HepG2 (cell line): ENCODE results near the gene EMILIN1. TPM values are rescaled to one million over a fixed set of nuclear protein-coding genes. Genes with fewer than 3 reads are reported as not detected.
A peak's percentile ranks its signal among the peaks of the same experiment; 100 is the strongest.

Experiments
- BORCS8-MEF2B ChIP-seq: sonication (generic); formaldehyde crosslinking; IDR thresholded peaks from 2 replicates; pipeline ENCODE4 v1.8.0; 2022; ENCODE audit warnings: mild to moderate bottlenecking, missing genetic modification reagents
- BRCA1 ChIP-seq: sonication (generic); formaldehyde crosslinking; IDR thresholded peaks from 2 replicates; pipeline ENCODE4 v1.4.0; 2020; ENCODE audit warnings: missing genetic modification reagents
- ESRRA ChIP-seq: sonication (generic); formaldehyde crosslinking; IDR thresholded peaks from 2 replicates; pipeline ENCODE4 v1.5.1; 2020; ENCODE audit warnings: mild to moderate bottlenecking, low read depth, missing genetic modification reagents
- FOXK2 ChIP-seq: fragments of 450-650 bp; IDR thresholded peaks from 2 replicates; pipeline ENCODE4 v1.6.1; 2016
- FOXM1 ChIP-seq: sonication (generic); formaldehyde crosslinking; IDR thresholded peaks from 2 replicates; pipeline ENCODE4 v1.5.0; 2020; ENCODE audit warnings: missing genetic modification reagents
- GPBP1L1 ChIP-seq: sonication (generic); formaldehyde crosslinking; IDR thresholded peaks from 2 replicates; pipeline ENCODE4 v1.5.0; 2020; ENCODE audit warnings: mild to moderate bottlenecking, missing genetic modification reagents
- HES4 ChIP-seq: sonication (generic); formaldehyde crosslinking; IDR thresholded peaks from 2 replicates; pipeline ENCODE4 v1.9.0; 2021; ENCODE audit warnings: mild to moderate bottlenecking, missing genetic modification reagents, borderline replicate concordance
- MIER2 ChIP-seq: IDR thresholded peaks from 2 replicates; pipeline ENCODE4 v1.6.1; 2016; ENCODE audit warnings: missing biosample characterization, missing genetic modification reagents
- NKX3-1 ChIP-seq: sonication (generic); formaldehyde crosslinking; IDR thresholded peaks from 2 replicates; pipeline ENCODE4 v1.5.0; 2020; ENCODE audit warnings: missing genetic modification reagents
- PCBP2 ChIP-seq: fragments of 200-400 bp; formaldehyde crosslinking; optimal IDR thresholded peaks from 2 replicates; pipeline ENCODE3; 2018; ENCODE audit warnings: low read length, low read depth; ENCODE audit not compliant: poor library complexity, severe bottlenecking
- RFX3 ChIP-seq: IDR thresholded peaks from 2 replicates; pipeline ENCODE4 v1.6.1; 2016; ENCODE audit warnings: missing biosample characterization, missing genetic modification reagents
- SKIL ChIP-seq: sonication (generic); formaldehyde crosslinking; IDR thresholded peaks from 2 replicates; pipeline ENCODE4 v1.8.0; 2022; ENCODE audit warnings: missing genetic modification reagents, mild to moderate bottlenecking, moderate library complexity, borderline replicate concordance
- TMF1 ChIP-seq: sonication (generic); formaldehyde crosslinking; IDR thresholded peaks from 2 replicates; pipeline ENCODE4 v1.8.1; 2022; ENCODE audit warnings: low read depth, missing genetic modification reagents
- ZBTB38 ChIP-seq: sonication (generic); formaldehyde crosslinking; IDR thresholded peaks from 2 replicates; pipeline ENCODE4 v1.5.1; 2020; ENCODE audit warnings: mild to moderate bottlenecking, missing genetic modification reagents
- ZC3H13 ChIP-seq: sonication (generic); formaldehyde crosslinking; IDR thresholded peaks from 2 replicates; pipeline ENCODE4 v1.8.1; 2023; ENCODE audit warnings: mild to moderate bottlenecking, missing genetic modification reagents, moderate library complexity
- ZFAT ChIP-seq: sonication (generic); formaldehyde crosslinking; conservative IDR thresholded peaks from 2 replicates; pipeline ENCODE4 v1.8.1; 2023; ENCODE audit warnings: missing genetic modification reagents, inconsistent platforms
- ZKSCAN5 ChIP-seq: sonication (generic); formaldehyde crosslinking; IDR thresholded peaks from 2 replicates; pipeline ENCODE4 v1.5.1; 2020; ENCODE audit warnings: mild to moderate bottlenecking, missing genetic modification reagents
- ZNF333 ChIP-seq: sonication (generic); formaldehyde crosslinking; IDR thresholded peaks from 2 replicates; pipeline ENCODE4 v1.4.0; 2020; ENCODE audit warnings: mild to moderate bottlenecking, missing genetic modification reagents, borderline replicate concordance
- ZNF543 ChIP-seq: sonication (generic); formaldehyde crosslinking; IDR thresholded peaks from 2 replicates; pipeline ENCODE4 v1.4.0; 2020; ENCODE audit warnings: mild to moderate bottlenecking, missing genetic modification reagents
- ZNF747 ChIP-seq: sonication (generic); formaldehyde crosslinking; IDR thresholded peaks from 2 replicates; pipeline ENCODE4 v1.8.1; 2023; ENCODE audit warnings: missing genetic modification reagents, mild to moderate bottlenecking, borderline replicate concordance
- polyA plus RNA-seq, 8 experiments: library from polyadenylated mRNA; depleted of rRNA in 3 of 8; stranded (reverse) in 7 of 8; unstranded in 1 of 8; fragments of >200 nt; fragmentation: Illumina TruSeq in 4 of 8; extraction: Trizol in 4 of 8; gene quantifications; 2 replicates each; pipeline versions ENCODE4 v1.2.1 to v1.2.3, GENCODE V29; 2011 to 2016; ENCODE audit warnings: low read depth in 4 of 8, missing spikeins in 1 of 8, mixed read lengths in 1 of 8; ENCODE audit not compliant: insufficient read depth in 1 of 8
- total RNA-seq, 5 experiments: library from RNA; depleted of rRNA; stranded (reverse); fragments of >200 nt; fragmentation: Illumina TruSeq; extraction: Trizol; gene quantifications; 2 replicates each; pipeline ENCODE4 v1.2.3, GENCODE V29; 2016; ENCODE audit warnings: low read depth in 1 of 5
- TF ChIP-seq, protein P1 (sequence below): fragments of 450-650 bp; IDR thresholded peaks from 2 replicates; pipeline ENCODE4 v1.6.1; 2017; ENCODE audit warnings: mild to moderate bottlenecking

The EMILIN1 gene
- total and polyA plus RNA-seq, 2 of the 13 experiments (the other 11 are each of a cell fraction or from before 2014, with no cell fraction given): 8.1 to 9.7 TPM

GRCh38 chr2:27133905-27134780 is 55.7 kb downstream of the EMILIN1 start, which contains the start of gene PREB (continued):
- TF ChIP-seq ZNF333 (CRISPR knock-in tag) (peak; percentile 93), ZKSCAN5 (CRISPR knock-in tag) (no peak; the same call in 1 of the 2 replicates), GPBP1L1 (CRISPR knock-in tag) (no peak), PCBP2 (no peak), FOXM1 (no peak), MIER2 (CRISPR knock-in tag) (no peak), ESRRA (no peak), BRCA1 (CRISPR knock-in tag) (no peak), RFX3 (CRISPR knock-in tag) (no peak), ZBTB38 (CRISPR knock-in tag) (no peak), ZC3H13 (CRISPR knock-in tag) (0 out of 2 replicates have a peak, but pooled peaks have one; percentile 25), BORCS8-MEF2B (peak; percentile 14), FOXK2 (no peak), ZFAT (CRISPR knock-in tag) (no peak), TMF1 (0 out of 2 replicates have a peak, but pooled peaks have one; percentile 14), HES4 (peak; percentile 52; the same call in 1 of the 2 replicates), NKX3-1 (CRISPR knock-in tag) (no peak), ZNF543 (CRISPR knock-in tag) (no peak; the same call in 1 of the 2 replicates), SKIL (no peak), ZNF747 (CRISPR knock-in tag) (no peak)
- TF ChIP-seq, protein P1, sequence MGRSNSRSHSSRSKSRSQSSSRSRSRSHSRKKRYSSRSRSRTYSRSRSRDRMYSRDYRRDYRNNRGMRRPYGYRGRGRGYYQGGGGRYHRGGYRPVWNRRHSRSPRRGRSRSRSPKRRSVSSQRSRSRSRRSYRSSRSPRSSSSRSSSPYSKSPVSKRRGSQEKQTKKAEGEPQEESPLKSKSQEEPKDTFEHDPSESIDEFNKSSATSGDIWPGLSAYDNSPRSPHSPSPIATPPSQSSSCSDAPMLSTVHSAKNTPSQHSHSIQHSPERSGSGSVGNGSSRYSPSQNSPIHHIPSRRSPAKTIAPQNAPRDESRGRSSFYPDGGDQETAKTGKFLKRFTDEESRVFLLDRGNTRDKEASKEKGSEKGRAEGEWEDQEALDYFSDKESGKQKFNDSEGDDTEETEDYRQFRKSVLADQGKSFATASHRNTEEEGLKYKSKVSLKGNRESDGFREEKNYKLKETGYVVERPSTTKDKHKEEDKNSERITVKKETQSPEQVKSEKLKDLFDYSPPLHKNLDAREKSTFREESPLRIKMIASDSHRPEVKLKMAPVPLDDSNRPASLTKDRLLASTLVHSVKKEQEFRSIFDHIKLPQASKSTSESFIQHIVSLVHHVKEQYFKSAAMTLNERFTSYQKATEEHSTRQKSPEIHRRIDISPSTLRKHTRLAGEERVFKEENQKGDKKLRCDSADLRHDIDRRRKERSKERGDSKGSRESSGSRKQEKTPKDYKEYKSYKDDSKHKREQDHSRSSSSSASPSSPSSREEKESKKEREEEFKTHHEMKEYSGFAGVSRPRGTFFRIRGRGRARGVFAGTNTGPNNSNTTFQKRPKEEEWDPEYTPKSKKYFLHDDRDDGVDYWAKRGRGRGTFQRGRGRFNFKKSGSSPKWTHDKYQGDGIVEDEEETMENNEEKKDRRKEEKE: no peak
